T-helper 1 cell (primary cell): ENCODE results near the gene IL34.
"Not testable (repeated sequence)": the region's sequence is repeated elsewhere in the genome, so short reads cannot be mapped to it uniquely, and the experiment has no call there.

Experiments
- DNase-seq, 5 donors: peaks; one replicate each; pipeline ENCODE4 v3.0.0-alpha.2; 2012 to 2020
- total RNA-seq, 4 donors: gene quantifications; one replicate each; lab custom pipeline; 2026; lab: John Stamatoyannopoulos, UW

IL34 gene
- 0 to 0.15 (median 0.04) reads per million in 4 donors for total RNA-seq

- DNase-seq = no peak
Measured at GRCh38 chr16:70646260-70647241, at the start of gene IL34. Gene IL34, plus strand, starts transcription at chr16:70646559. Its CDS starts 389 bp downstream, at chr16:70646948.

- no peak for DNase-seq
Measured at GRCh38 chr16:70597135-70597835, 49.1 kb upstream of the IL34 start.

GRCh38 chr16:70598937-70599503 is 47.3 kb upstream of the IL34 start:
- DNase-seq = no peak

GRCh38 chr16:70600730-70601129 is 45.6 kb upstream of the IL34 start:
- DNase-seq = no peak

- no peak for DNase-seq
Measured at GRCh38 chr16:70601576-70602575, 44.5 kb upstream of the IL34 start.

GRCh38 chr16:70602831-70603230 is 43.5 kb upstream of the IL34 start:
- DNase-seq = no peak

- no peak for DNase-seq
Measured at GRCh38 chr16:70604407-70605282, 41.7 kb upstream of the IL34 start.

GRCh38 chr16:70605283-70605657 is 41.1 kb upstream of the IL34 start:
- DNase-seq = no peak

- DNase-seq = no peak
Measured at GRCh38 chr16:70608521-70608920, 37.8 kb upstream of the IL34 start.

- DNase-seq = no peak
Measured at GRCh38 chr16:70610273-70611223, 35.8 kb upstream of the IL34 start.

- DNase-seq = no peak
Measured at GRCh38 chr16:70611224-70611598, 35.1 kb upstream of the IL34 start.

GRCh38 chr16:70611785-70612303 is 34.5 kb upstream of the IL34 start:
- DNase-seq = no peak

- DNase-seq = no peak
Measured at GRCh38 chr16:70612931-70613330, 33.4 kb upstream of the IL34 start.

GRCh38 chr16:70614208-70614951 is 32.0 kb upstream of the IL34 start:
- no peak for DNase-seq

- DNase-seq = no peak
Measured at GRCh38 chr16:70615945-70616344, 30.4 kb upstream of the IL34 start.

GRCh38 chr16:70621864-70622263 is 24.5 kb upstream of the IL34 start:
- not testable (repeated sequence) for DNase-seq

- no peak for DNase-seq
Measured at GRCh38 chr16:70627696-70628095, 18.7 kb upstream of the IL34 start.

- no peak for DNase-seq
Measured at GRCh38 chr16:70630960-70631745, 15.2 kb upstream of the IL34 start.
